ENCODE measurements around the gene AQP12A.
"Not testable (repeated sequence)": the region's sequence is repeated elsewhere in the genome, so short reads cannot be mapped to it uniquely, and the experiment has no call there.

GRCh38 chr2:240691075-240691427 lies 615 bp upstream of the AQP12A start:
- not testable (repeated sequence) for TF ChIP-seq CTCF, POLR2AphosphoS5 (IDR thresholded peaks at IDR 0.05)

All from prostate gland (tissue), 2 donors.